Psoas muscle (tissue), 8 donors: ENCODE data around the gene PDE9A. TPM values are rescaled to one million over a fixed set of nuclear protein-coding genes. Genes with fewer than 3 reads are reported as not detected.
A peak's percentile ranks its signal among the peaks of the same experiment; 100 is the strongest.

Source experiments
- ATAC-seq, 4 donors: fragments of 200-7000 bp; cut with Tn5 transposase; one replicate each; pipeline ENCODE4 v1.9.1; 2020; ENCODE audit warnings: moderate library complexity in 3 of 4, mild to moderate bottlenecking in 2 of 4
- DNase-seq, 2 donors: peaks; one replicate each; pipeline ENCODE4 v3.0.0-alpha.2; 2020
- H3K27ac ChIP-seq: fragments of 200-600 bp; one replicate; pipeline ENCODE4 v1.8.0; 2022
- H3K27me3 ChIP-seq, 3 donors: fragments of 200-600 bp in 1 of 3; one replicate each; pipeline versions ENCODE4 v1.6.1 to v1.8.0; 2013 to 2022; ENCODE audit warnings: low read length in 2 of 3, mild to moderate bottlenecking in 2 of 3, moderate library complexity in 1 of 3; ENCODE audit not compliant: insufficient read depth in 3 of 3
- H3K36me3 ChIP-seq, 2 donors: fragments of 200-600 bp in 1 of 2; one replicate each; pipeline versions ENCODE4 v1.6.1 to v1.8.0; 2013 to 2022; ENCODE audit warnings: low read depth in 1 of 2, mild to moderate bottlenecking in 1 of 2, moderate library complexity in 1 of 2; ENCODE audit not compliant: insufficient read depth in 1 of 2
- H3K4me1 ChIP-seq: fragments of 200-600 bp; one replicate; pipeline ENCODE4 v1.8.0; 2022
- H3K4me3 ChIP-seq: fragments of 200-600 bp; one replicate; pipeline ENCODE4 v1.8.0; 2022; ENCODE audit warnings: mild to moderate bottlenecking
- H3K9me3 ChIP-seq: fragments of 200-600 bp; one replicate; pipeline ENCODE4 v1.8.0; 2022
- WGBS, 3 donors: extraction: QIAGEN DNeasy Blood & Tissue Kit; methylation state at CpG; one replicate each; pipeline versions ENCODE4 v1.1.6 to v1.1.7; 2013; 5-methylcytosine and 5-hydroxymethylcytosine counted together
- intact Hi-C, 2 donors: fragments of 100-400 bp; cut with DNase I; formaldehyde crosslinking; loops; one replicate each; pipeline versions ENCODE4 v1.11.0 to v1.14.2; 2022
- polyA plus RNA-seq, 3 donors: library from polyadenylated mRNA; stranded (reverse); fragments of 200-250 nt; gene quantifications; one replicate each; pipeline ENCODE4 v1.2.3, GENCODE V29; 2013
- total RNA-seq, 4 donors: library from RNA; stranded (reverse); fragmentation: NEBNext Ultra II Directional in 2 of 4; extraction: Animal tissue kit (Norgen Biotek cat#: 25700) in 2 of 4; gene quantifications; one replicate each; pipeline versions ENCODE4 v1.2.1 to v1.2.4, GENCODE V29; 2021 to 2023
- TF ChIP-seq, protein P1 (sequence below): fragments of 200-600 bp; IDR thresholded peaks from one replicate; pipeline ENCODE4 v1.8.0; 2022; ENCODE audit warnings: antibody characterized with exemption
- donor health status: healthy with polysubstance abuse.
- donor health status: DM: no; HTN: no; CAD: no; lungs with moderate emphysema.
- donor health status: Bipolar disorder and iron deficiency.
- donor health status: healthy.
- donor health status: DM: yes; HTN: yes; CAD: no.
- donor health status: DM: no; HTN: no; CAD: no.
- donor health status: DM: no; HTN: no; CAD: no.
- donor health status: DM: yes; HTN: yes; CAD: no.

The PDE9A gene
- total and polyA plus RNA-seq, 7 donors, result 1.2 to 4.3 (median 1.8) TPM

DNA sequence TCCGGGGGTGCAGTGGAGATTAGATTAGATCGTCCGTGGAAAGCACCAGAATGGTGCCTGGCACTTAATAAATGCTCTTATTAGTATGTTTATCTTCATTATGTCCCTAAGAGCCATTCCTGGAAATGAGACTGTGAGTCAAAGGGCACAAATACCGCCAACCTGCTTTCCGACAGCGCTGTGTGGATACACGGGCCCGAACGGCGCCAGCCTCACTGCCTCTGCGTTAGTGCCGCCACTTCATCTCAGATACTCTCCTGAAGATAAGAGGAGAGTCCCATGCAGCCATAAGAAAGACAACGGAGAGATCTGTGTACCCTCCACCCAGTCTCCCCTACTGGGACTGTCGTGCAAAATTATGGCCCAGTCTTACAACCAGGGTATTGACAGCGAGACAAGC, 22.0 kb downstream of the PDE9A start:
- TF ChIP-seq, protein P1, sequence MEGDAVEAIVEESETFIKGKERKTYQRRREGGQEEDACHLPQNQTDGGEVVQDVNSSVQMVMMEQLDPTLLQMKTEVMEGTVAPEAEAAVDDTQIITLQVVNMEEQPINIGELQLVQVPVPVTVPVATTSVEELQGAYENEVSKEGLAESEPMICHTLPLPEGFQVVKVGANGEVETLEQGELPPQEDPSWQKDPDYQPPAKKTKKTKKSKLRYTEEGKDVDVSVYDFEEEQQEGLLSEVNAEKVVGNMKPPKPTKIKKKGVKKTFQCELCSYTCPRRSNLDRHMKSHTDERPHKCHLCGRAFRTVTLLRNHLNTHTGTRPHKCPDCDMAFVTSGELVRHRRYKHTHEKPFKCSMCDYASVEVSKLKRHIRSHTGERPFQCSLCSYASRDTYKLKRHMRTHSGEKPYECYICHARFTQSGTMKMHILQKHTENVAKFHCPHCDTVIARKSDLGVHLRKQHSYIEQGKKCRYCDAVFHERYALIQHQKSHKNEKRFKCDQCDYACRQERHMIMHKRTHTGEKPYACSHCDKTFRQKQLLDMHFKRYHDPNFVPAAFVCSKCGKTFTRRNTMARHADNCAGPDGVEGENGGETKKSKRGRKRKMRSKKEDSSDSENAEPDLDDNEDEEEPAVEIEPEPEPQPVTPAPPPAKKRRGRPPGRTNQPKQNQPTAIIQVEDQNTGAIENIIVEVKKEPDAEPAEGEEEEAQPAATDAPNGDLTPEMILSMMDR, result no peak
- H3K27ac ChIP-seq, result no peak overlapping the region
- H3K4me1 ChIP-seq, result no peaks in the 10 kb centered on the region
- no peaks in the 10 kb centered on the region for H3K9me3 ChIP-seq
- no peaks in the 10 kb centered on the region for H3K36me3 ChIP-seq
- intact Hi-C loops, result no loop called here
- DNase-seq (no peak), ATAC-seq (no peak)
- 91 to 94% (median 92%) methylated on average over 15 of the region's 15 CpGs for WGBS, 3 donors
- no peak overlapping the region for H3K4me3 ChIP-seq
- peaks cover 0 to 35% (median 2%) of the 10 kb centered on the region in 3 donors for H3K27me3 ChIP-seq

DNA sequence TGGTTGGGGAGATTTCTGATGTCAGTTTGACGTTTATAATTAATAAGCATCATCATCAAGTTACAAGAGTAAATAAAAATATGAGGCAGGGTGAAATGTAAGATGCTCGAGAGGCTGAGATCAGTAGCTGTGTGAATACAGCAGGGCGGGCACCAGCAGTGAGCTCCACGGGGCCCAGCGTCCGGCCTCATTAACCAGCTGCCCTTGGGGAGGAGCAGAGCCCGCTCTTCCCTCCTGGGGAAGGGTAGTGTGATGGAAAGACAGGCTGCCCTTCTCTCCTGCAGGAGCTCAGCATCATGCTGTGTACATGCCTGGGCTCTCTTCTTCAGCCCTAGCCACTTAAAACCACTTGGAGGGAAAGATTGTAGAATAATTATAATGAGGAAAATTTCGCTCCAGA, 23.4 kb downstream of the PDE9A start:
- TF ChIP-seq, protein P1, result no peak
- Histone ChIP-seq H3K27me3 (peaks cover 0 to 48% (median 5%) of the 10 kb centered on the region in 3 donors), H3K4me1 (no peaks in the 10 kb centered on the region), H3K9me3 (no peaks in the 10 kb centered on the region), H3K4me3 (no peak overlapping the region), H3K36me3 (no peaks in the 10 kb centered on the region), H3K27ac (no peak overlapping the region)
- DNase-seq, result no peak
- ATAC-seq, result no peak
- intact Hi-C loops, result no loop called here
- WGBS, 3 donors, result 79 to 83% (median 80%) methylated on average over 8 of the region's 8 CpGs

DNA sequence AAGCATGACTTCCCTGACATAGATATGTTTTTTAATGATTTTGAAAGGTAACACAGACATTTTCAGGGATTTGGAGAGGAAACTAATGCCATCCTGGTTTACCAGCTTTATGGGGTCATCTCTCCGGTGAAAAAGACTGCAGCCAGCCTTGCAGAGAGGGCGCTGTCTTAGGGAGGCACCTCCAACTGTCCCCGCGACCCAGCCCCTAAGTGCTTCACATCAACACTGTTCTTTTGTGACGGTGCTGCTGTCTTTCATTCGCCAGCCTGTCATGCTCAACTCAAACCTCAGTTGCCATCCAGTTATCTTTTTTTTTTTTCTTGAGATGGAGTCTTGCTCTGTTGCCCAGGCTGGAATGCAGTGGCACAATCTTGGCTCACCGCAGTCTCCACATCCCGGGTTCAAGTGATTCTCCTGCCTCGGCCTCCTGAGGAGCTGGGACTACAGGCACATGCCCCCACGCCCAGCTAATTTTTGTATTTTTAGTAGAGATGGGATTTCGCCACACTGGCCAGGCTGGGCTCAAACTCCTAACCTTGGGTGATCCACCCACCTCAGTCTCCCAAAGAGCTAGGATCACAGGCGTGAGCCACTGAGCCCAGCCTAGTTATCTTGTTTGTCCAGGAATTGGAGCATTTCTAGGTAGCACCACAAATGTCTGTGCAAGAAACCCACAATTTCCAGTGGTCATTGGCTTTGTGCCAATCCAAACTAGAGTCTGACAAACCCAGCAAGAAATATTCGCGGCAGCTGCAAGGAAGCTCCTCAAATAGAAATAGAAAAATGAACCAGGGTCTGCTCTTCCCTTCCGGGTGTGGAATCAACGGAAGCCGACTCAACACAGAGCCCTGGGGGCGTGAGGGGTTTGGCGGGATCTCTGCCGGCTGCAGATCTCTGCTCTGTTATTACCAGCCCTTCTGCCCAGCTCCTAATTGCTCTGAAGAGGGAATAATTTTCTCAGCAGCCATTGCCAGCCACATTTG, 24.2 kb downstream of the PDE9A start:
- TF ChIP-seq, protein P1, result no peak
- Histone ChIP-seq H3K36me3 (no peaks in the 10 kb centered on the region), H3K4me3 (no peak overlapping the region), H3K27ac (no peak overlapping the region), H3K4me1 (no peaks in the 10 kb centered on the region), H3K27me3 (peaks cover 0 to 48% (median 5%) of the 10 kb centered on the region in 3 donors), H3K9me3 (no peaks in the 10 kb centered on the region)
- DNase-seq (peak; percentile 2 to 32), ATAC-seq (no peak)
- intact Hi-C loops, result no loop called here
- 47 to 49% (median 48%) methylated on average over 20 of the region's 20 CpGs for WGBS, 3 donors

DNA sequence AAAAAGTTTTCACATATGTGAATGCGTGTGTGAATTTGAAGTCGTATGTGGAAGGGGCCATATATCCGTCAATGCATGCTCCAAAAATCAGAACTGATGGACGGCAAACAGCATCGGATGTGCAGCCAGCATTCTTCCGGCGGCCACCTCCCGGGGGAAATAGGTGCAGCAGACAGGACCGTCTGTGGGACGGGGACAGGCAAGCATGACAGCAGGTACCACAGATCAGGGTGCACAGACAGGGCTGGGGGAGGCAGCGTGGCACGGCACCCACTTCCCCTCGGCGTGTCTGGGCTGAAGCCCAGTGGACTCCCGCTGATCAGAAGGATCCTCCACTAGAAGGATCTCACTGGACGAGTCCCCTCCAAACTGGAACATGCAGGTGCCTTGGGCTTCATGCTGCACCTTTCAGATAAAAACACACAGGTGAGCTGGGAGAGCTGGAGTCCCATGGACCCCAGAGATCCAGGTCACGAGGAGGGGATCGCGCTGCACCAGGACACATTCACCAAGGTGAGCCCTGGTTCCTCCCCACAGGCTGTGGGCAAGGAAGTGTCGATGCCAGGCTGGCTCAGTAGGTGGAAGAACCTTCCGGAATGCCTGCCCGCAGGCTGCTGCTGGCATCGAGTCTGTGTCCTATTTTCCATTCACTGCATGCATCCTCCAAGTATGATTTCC, 25.3 kb downstream of the PDE9A start:
- 88 to 92% (median 88%) methylated on average over 23 of the region's 23 CpGs for WGBS, 3 donors
- DNase-seq (peak in 1 of 2 donors; percentile 41), ATAC-seq (no peak)
- Histone ChIP-seq H3K36me3 (no peaks in the 10 kb centered on the region), H3K27me3 (peaks cover 0 to 59% (median 5%) of the 10 kb centered on the region in 3 donors), H3K4me1 (no peaks in the 10 kb centered on the region), H3K9me3 (no peaks in the 10 kb centered on the region), H3K27ac (no peak overlapping the region), H3K4me3 (no peak overlapping the region)
- TF ChIP-seq, protein P1, result no peak
- intact Hi-C loops, result no loop called here
